AG08395 (cell line): Measurements from ENCODE around the gene CCDC154.

Source experiments
- DNase-seq: peaks from one replicate; pipeline ENCODE4 v3.0.0; 2012; ENCODE audit warnings: mixed read lengths, low spot score

The CCDC154 gene

GRCh38 chr16:1425616-1426370 lies 18.6 kb downstream of the CCDC154 start:
- no peak for DNase-seq

- no peak for DNase-seq
Measured at GRCh38 chr16:1424028-1424427, 20.3 kb downstream of the CCDC154 start.

GRCh38 chr16:1422076-1422475 lies 22.3 kb downstream of the CCDC154 start:
- DNase-seq: no peak

GRCh38 chr16:1420111-1420539 lies 24.2 kb downstream of the CCDC154 start:
- no peak for DNase-seq

- DNase-seq: no peak
Measured at GRCh38 chr16:1416521-1416941, 27.8 kb downstream of the CCDC154 start.

GRCh38 chr16:1414532-1415260 lies 29.7 kb downstream of the CCDC154 start, which contains the start of gene UNKL:
Gene UNKL, minus strand, starts transcription at chr16:1414704. Its CDS starts 13 bp downstream, at chr16:1414691.
- peak; percentile 92 for DNase-seq

GRCh38 chr16:1413684-1414531 lies 30.4 kb downstream of the CCDC154 start:
- peak; percentile 59 for DNase-seq

GRCh38 chr16:1412847-1413246 lies 31.5 kb downstream of the CCDC154 start:
- no peak for DNase-seq

- peak; percentile 98 for DNase-seq
Measured at GRCh38 chr16:1408171-1408837, 36.1 kb downstream of the CCDC154 start.

- DNase-seq: peak; percentile 55
Measured at GRCh38 chr16:1407753-1408152, 36.6 kb downstream of the CCDC154 start.

- DNase-seq: no peak
Measured at GRCh38 chr16:1403733-1404132, 40.6 kb downstream of the CCDC154 start.

GRCh38 chr16:1403036-1403435 lies 41.3 kb downstream of the CCDC154 start:
- DNase-seq: no peak

- no peak for DNase-seq
Measured at GRCh38 chr16:1401758-1402154, 42.6 kb downstream of the CCDC154 start.

GRCh38 chr16:1401061-1401757 lies 43.1 kb downstream of the CCDC154 start:
- no peak for DNase-seq

- no peak for DNase-seq
Measured at GRCh38 chr16:1398826-1399581, 45.4 kb downstream of the CCDC154 start.

- DNase-seq: no peak
Measured at GRCh38 chr16:1398351-1398750, 46.0 kb downstream of the CCDC154 start.

- DNase-seq: no peak
Measured at GRCh38 chr16:1397779-1398178, 46.6 kb downstream of the CCDC154 start.

- no peak for DNase-seq
Measured at GRCh38 chr16:1395444-1396031, 48.8 kb downstream of the CCDC154 start.

- DNase-seq: no peak
Measured at GRCh38 chr16:1394367-1394951, 49.9 kb downstream of the CCDC154 start.
